ENCODE measurements around the gene AMN1.

Gene AMN1

DNA sequence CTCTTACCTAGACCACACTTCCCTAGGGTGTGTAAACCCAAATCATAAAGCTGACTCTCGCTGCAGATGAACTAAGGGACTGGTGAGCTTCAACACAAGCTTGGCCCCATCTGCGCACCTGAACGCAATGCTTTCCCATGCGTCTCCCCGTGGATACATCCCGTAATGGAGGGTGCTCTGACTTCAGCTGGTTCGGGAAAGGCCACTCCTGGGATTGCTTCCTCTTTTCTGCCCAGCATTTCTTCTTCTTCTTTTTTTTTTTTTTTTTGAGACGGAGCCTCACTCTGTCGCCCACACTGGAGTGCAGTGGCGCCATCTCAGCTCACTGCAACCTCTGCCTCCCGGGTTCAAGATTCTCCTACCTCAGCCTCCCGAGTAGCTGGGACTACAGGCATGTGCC lies 97.0 kb downstream of the AMN1 start:
- TF ChIP-seq, protein P1, sequence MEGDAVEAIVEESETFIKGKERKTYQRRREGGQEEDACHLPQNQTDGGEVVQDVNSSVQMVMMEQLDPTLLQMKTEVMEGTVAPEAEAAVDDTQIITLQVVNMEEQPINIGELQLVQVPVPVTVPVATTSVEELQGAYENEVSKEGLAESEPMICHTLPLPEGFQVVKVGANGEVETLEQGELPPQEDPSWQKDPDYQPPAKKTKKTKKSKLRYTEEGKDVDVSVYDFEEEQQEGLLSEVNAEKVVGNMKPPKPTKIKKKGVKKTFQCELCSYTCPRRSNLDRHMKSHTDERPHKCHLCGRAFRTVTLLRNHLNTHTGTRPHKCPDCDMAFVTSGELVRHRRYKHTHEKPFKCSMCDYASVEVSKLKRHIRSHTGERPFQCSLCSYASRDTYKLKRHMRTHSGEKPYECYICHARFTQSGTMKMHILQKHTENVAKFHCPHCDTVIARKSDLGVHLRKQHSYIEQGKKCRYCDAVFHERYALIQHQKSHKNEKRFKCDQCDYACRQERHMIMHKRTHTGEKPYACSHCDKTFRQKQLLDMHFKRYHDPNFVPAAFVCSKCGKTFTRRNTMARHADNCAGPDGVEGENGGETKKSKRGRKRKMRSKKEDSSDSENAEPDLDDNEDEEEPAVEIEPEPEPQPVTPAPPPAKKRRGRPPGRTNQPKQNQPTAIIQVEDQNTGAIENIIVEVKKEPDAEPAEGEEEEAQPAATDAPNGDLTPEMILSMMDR (IDR thresholded peaks at IDR 0.05; ENCODE audit: low read depth, low read length) = no peak
- no peak overlapping the region for H3K4me3 ChIP-seq (ENCODE audit: low read depth, low read length)

DNA sequence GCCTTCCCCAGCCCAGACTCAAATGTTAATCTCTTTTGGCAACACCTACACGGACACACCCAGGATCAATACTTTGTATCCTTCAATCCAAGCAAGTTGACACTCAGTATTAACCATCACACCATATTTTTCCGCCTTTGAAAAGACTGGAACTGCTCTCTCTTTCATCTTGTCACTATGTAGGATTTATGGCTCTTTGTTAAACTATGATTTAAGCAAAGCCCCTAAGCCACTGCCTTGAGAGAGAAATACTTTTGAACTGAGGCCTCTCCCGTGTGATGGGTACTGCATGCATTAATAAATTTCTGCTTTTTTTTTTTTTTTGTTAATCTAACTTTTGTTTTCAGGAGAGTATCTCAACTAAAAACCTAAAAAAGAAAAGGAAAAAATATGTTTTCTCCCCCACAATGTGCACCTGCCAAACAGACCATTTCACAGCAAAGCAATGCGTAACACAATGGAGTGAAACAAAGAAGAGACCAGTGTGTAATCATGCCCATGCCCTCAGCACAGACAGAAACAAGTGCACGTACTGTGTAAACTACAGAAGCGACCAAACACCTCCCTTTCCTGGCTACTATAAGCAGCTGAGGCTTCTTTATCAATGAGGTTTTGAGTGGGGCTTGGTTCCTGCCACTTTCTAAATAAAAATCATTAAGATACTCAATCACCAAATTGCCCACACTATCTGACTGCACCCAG lies 97.6 kb downstream of the AMN1 start:
- TF ChIP-seq, protein P1 (IDR thresholded peaks at IDR 0.05; ENCODE audit: low read depth, low read length) = no peak
- H3K4me3 ChIP-seq (ENCODE audit: low read depth, low read length) = no peak overlapping the region

DNA sequence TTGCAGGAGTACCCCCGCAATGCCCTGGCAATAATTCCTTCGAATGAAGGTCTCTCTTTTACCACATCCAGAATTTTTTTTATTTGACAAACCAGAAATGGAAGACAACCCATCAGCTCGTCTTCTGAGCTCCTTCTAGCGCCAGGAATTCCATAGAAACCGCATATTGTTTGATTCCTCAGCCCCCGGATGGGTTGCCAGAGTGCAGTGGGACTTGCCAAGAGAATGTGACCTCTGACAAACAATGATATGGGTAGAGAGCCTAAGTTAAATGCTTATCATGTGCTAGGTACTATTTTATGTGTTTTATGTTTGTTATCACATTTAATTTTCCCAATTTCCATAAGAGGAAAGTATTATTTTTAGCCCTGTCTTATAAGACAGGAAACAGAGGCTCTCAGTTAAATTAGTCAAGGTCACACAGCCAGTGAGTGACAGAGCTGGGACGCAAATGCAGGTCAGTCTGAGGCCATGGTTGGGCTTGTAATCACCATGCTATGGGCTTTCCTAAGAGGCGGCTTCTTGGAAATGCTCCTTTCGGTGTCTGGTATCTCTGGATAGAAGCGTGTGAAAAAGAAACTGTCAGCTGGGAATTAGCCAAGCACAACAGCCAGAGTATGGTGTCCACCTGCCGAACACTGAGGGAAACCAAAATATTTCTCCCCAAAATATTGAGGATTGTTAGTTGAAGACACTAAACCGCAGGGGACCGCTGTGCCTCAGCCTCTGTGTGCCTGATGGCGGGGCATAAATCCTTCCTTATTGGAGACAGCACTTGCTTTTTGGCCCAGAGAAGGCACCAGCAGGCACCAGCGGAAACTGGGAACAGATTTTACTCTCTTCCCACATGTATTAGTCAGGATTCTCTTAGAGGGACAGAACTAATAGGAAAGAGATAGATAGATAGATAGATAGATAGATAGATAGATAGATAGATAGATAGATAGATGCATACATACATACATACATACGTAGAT lies 98.8 kb downstream of the AMN1 start:
- H3K4me3 ChIP-seq (ENCODE audit: low read depth, low read length) = no peak overlapping the region
- TF ChIP-seq, protein P1 (IDR thresholded peaks at IDR 0.05; ENCODE audit: low read depth, low read length) = no peak

DNA sequence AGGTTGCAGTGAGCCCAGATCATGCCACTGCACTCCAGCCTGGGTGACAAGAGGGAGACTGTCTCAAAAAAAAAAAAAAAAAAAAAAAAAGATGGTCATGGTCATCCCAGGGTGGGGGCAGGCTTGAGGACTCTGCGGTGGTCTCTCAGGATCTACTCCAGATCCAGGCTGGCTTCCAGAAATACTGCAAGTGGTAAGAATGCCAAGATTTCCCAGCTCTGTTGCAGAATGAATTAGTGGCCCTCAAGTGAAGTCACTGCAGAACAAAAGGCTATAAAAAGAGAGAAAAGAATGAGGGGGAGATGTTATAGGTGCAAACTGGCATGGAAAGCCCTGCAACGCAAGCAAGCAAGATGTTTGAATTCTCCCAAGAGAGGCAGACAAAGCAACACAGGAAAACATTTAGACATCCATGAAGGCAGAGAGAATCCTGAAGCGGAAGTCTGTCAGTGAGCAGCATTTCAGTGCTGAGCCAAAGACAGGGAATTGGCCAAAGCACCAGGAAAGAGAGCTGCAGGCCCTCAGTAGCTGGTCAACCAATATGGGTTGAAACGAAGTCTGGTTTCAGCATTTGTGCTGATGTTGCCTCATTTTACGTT lies 101.3 kb downstream of the AMN1 start:
- H3K4me3 ChIP-seq (ENCODE audit: low read depth, low read length) = no peak overlapping the region
- TF ChIP-seq, protein P1 (IDR thresholded peaks at IDR 0.05; ENCODE audit: low read depth, low read length) = no peak

DNA sequence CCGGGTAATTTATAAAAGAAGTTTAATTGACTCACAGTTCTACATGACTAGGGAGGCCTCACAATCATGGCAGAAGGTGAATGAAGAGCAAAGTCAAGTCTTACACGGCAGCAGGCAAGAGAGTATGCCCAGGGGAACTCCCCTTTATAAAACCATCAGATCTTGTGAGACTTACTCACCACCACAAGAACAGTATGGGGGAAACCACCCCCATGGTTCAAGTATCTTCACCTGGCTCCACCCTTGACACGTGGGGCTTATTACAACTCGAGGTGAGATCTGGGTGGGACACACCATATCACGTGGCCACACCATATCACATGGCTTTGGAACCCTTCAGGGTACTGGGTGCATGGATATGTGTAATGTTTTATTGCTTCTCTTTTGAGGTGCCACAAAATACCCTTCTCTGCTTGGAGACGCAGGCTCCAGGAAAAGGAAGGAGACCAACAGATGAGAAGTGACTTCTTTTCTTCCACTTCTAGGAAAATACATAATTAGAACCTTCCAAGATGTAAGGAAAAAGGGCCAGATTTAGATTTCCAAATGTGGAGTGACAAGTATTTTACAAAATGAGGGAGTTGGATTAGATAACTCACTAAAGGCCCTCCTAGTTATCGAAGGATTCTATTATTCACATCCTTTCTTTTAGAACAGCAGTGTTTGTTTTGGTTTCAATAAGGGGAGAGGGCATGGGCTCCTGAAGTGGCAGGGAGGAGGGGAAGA lies 102.4 kb downstream of the AMN1 start:
- no peak overlapping the region for H3K4me3 ChIP-seq (ENCODE audit: low read depth, low read length)
- TF ChIP-seq, protein P1 (IDR thresholded peaks at IDR 0.05; ENCODE audit: low read depth, low read length) = no peak

DNA sequence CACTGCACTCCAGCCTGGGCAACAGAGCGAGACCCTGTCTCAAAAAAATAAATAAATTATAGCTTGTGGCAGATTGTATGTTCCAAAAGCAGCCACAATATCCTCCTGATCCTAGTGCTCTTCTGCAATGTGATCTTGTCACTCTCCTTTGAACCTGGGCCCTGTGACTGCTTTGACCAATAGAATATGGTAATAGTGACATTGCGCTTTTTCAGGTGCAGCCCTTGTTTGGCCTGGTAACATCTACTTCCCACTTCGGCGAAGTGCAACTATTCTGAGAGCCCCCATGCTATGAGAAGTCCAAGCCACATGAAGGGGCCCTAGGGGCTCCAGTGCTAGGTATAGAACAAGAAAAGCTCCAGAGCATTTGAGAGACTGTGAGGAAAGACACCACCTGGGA lies 106.8 kb downstream of the AMN1 start:
- no peak overlapping the region for H3K4me3 ChIP-seq (ENCODE audit: low read depth, low read length)
- TF ChIP-seq, protein P1 (IDR thresholded peaks at IDR 0.05; ENCODE audit: low read depth, low read length) = no peak
